Epidermal melanocyte (primary cell): ENCODE results near the gene CISD3.

Experiments
- DNase-seq: peaks from one replicate; pipeline ENCODE4 v3.0.0; 2011; ENCODE audit warnings: low spot score; ENCODE audit not compliant: insufficient read length

The CISD3 gene

DNA sequence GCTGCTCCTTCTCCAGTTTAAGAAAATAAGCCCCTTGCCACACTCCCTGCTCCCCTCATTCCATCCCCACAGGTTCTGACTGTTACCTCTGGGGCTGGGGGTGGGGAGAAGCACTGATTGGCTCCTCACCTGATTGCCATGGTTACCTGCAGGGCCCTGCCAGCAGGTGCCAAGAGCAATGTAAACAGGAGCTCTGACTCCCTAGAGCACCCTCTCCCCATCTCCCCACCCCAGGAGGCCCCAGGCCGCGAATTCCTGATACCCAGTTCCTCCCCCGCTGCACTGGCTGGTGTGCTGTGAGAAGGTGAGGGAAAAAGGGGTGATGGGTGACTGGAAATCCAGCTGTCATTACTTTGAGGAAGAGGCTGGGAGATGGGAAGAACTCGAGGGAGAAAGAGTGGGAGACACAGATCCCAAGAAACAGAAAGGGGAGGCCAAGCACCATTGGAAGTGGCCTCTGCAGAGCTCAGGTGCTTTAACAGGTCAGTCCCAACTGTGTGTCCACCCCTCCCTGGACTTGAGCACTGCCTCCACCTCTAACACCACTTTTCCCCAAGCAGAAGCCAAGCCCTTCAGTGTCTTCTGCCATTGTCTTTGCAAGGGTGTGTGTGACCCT is 13.5 kb downstream of the CISD3 start:
- no peak for DNase-seq

DNA sequence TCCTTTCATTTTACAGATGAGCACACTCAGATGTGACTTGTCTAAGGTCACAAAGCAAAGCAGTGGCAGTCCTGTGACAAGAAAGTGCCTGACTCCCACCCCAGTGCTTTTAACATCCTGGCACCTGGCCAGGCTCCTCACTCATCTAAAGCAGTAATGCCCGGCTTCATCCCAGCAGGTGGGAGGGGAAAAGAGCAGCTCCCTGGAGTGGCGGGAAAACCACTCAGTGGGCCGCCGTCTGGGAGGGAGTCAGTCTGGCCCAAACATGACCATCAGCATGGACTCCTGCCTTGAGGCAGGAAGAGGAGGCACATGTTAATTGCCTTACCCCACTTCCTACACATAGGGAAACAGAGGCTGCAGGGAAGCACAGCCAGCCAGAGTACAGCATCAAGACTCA is 15.4 kb downstream of the CISD3 start:
- DNase-seq, result no peak

DNA sequence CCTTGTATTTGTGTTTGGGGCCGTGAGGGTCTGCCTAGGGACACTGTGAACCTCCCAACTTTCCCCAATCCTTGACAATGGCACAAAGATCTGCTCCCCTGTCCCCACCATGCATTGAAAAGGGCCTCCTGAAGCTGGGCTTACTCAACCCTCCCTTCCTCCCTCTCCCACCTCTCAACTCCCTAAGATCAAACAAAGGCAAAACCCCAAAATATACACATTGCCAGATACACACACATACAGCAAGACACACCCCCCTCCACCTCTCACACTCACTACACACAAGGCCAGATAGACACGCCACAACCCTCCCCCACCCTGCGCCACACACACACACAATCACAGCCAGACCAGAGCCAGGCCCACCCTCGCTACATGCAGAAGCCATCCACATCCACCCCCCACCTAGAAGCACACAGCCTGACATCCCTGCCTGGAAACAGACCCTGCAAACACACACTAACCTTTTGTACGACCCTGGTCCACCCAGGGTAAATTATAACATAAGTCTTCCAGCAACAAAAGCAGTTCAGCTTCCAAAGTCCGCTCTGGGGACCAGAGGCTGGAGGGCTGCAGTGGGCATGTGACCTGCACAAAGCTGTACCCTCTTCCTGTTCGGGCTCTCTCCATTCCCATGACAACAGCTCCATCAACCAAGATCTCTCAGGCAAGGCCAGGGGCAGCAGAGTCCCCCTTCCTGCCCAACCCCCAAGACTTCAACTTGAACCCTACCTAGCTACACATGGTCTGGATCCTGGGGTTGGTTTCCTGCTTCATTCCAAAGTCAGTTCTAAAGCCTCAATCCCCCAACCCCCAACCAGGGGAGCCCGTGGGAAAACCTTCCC is 16.1 kb downstream of the CISD3 start:
- no peak for DNase-seq

DNA sequence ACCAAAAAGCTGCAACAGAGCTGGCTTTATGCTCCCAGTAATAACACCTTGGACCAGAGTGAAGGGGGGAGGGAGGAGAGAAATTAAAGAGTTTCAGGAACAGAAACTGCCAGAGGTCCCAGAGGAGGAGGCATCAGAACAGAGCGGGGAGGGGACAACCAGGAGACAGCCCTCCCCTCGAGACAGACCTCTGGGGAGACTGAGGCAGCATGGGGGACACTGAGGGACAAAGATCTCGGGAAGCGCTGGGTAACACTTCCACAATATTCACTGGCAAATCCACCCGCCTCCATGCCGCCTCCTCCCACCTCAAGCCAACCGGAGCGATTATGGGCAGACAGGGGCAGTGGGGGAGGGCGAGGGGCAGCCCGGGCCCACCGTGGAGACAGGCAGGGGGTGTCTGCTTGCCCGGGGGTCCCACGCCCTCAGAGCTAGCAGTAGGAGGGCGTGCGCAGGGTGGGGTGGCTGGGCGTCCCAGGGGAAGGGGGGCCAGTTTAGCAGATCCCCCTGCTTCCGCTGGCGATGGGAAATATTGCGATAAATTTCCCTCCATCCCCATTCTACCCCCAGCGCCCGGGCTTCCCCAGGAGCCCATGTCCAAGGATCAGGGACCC is 16.8 kb downstream of the CISD3 start:
- DNase-seq, result no peak

DNA sequence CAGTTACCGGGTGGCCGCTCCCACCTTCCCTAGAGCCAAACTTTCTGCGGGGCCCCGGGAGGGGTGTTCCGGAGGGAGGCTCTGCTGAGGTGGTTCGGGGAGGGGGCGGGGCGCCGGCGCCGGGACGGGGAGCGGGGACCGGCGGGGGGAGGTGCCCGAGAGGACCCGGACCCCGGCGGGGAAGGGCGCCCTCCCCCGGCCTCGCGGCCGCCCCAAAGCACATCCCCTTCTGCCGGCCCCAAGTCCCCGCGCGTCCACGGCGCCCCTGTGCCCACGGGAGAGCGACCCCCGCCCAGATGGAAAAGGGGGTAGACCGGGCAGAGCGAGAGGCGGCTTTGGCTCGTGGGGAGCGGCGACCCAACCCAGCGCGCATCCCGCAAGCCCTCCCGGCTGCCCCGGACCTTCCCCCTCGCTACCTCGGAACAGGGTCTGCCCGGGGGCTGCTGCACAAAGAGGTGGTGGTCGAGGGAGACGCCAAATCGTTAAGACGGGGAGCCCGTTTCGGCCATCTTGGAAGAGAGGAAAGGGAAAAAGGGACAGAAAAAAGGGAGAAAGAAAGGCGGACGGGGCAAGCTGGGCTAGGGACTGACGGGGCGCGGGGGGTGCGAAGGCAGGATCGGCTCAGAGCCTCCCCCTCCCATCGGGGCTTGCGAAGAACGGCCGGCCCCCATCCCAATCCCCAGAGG is 17.5 kb downstream of the CISD3 start:
- no peak for DNase-seq

DNA sequence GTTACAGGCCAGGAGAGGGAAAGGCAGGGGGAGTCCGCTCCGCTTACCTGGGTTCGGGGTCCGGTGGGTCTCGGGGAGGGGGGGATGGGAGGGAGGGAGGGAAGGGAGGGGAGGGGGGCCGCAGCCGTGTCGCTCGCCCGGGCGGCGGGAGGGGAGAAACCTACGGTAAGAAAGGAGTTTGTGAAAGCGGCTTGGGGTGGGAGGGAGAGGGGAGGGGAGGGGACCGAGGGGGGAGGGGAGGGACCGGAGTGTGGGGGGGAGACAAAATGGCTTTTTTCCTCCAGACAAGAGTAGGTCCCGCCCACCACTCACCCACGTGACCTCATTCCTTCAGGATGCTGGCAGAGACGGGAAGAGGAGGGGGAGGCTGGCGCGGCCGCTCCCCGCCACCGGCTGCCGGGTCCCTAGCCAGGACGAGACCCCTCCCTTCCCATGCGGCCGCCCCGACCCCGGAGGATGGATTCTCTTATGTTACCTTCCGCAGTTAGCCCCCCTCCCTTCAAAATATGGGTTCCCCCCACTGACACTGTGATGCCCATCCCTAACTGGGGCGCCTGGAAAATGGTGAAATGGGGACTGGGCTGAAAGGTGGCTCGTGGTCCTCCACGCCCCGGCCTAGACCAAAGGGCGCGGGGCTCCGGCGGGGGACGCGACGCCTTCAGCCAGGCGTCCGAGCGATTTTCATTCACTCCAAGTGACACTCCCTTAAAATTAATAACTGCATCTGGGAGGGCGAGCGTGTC is 18.2 kb downstream of the CISD3 start, which contains the start of gene PCGF2:
Gene PCGF2, minus strand, starts transcription at position 188 of the 743 bp plus-strand sequence. CDS start 7,934 bp downstream, outside the sequence.
- peak; percentile 78 for DNase-seq

DNA sequence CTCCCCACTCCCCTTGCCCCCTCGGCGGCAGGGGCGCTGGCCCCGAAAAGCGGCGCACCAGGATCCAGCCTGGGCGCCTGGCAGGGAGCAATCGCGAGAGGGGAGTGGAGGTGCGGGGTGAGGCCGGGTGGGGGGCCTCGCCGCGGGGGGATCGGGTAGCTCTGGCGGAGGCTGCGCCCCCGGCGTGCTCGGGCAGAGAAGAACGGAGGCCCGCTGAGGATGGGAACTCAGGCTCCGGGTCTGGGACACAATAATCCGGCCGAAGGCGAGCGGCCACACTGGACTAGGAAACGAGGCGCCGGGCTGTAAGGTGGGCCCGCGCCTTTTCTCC is 18.7 kb downstream of the CISD3 start:
- no peak for DNase-seq

DNA sequence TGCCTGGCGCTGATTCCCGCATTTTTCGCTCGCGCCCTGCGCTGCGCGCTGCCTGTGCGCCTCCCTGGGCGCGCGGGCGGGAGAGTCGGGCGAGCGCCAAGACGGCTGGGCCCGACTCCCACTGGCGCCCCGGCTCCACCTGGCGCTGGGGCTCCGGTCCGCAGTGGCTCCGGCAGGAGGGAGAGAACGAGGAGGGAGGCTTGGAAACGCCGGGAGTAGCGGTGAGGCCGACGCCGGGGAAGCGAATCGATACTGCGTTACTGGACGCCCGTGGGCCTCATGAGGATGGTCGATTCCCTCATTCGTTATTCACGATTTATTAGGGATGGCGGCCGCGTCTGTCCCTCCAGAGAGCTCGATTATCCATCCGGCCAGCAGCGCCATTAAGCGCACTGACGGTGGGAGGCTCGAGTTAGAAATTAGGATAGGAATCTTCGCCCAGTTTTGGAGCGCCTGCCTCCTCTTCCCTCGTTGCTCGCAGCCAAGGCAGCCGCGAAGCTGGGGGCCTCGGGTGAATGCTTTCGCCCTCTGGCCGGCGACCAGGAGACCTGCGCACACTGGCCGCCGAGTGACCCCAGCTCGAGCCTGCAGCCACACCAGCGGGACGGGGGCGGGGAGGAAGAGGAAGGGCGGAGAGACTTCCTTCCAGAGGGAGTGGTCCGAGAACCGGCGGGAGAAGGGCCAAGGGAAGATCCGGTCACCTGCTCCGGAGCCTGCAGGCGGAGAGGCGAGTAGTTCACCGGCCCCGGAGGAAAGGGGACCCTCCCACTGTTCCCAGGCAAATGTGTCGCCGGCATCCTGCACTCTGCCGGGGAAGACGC is 19.3 kb downstream of the CISD3 start:
- DNase-seq, result no peak

DNA sequence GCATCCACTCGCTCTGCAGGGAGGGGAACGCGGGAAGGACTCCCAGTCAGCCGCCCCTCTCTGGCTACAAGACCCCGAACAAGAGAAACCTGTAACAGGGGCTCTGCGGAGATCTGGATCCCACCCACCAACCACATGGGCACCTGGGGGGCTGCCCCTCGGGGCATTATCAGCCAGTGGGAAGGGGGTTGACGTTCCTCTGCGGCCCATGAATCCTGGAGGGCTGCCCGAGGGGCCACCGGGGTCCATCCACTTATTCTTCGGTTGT is 19.8 kb downstream of the CISD3 start:
- no peak for DNase-seq

DNA sequence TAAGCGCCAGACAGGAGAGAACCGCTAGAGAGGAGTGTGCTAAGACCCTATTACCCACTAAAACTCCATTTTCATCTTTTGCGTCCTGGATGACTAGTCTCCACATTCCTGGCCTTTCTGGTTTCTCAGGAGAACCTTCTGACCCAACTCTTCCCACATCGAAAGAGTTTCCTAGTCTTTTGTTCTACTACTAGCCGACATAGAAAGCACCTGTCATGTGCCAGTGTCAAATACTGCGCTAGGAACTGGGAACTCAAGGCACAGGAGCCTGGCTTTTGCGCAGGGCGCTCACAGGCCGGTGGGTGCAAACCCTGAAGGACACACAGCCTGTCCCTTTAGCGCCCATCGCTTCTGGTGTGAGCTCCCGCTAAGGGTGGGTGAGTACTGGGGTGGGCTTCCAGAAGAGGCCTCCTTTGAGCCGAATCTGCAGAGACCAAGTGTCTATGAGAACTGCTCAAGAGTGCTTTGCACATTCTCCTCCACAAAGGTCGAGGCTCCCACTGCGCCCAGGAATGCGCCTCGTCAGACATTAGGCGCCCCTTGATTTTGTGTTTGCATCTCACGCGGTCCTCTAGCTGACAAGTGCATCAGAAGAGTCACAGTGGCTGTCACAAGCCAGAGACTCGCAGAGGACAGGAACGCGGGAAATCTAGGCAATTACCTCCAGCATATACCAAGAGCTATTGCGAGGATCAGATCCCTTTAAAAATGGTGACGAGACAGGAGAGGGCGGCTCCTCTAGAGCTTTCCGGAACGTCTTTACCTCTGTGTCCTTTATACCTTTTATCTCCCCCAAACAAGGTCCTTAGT is 20.4 kb downstream of the CISD3 start:
- no peak for DNase-seq

DNA sequence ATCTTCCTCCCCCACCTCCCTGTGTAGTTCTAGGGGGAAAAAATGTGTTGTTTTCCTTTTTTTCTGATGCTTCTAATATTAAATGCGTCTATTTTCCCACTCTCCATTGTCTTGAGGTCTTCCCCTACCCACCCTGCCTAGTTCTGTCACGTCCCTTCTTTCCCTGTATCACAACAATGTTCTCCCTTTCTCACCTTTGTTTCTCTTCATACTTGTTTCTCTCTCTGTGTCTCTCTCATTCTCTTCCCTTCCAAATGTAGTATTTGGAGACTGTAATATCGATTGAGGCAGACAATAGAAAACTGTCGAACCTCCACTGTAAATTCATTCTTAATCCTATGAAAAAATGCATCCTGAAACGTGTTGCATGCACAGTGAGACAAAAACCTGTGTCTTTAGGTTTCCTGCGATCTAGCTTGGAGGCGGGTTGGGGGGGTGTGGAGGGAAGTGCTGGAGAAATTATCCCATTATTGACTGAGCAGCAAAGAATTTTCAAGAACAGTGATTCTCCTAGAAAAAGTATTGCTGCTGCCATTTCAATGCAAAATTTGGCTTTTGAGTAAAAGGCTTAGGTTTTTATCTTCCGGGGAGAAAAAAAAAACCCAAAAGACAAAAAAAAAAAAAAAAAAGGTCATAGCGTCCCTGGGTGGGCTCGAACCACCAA is 21.1 kb downstream of the CISD3 start:
- no peak for DNase-seq

DNA sequence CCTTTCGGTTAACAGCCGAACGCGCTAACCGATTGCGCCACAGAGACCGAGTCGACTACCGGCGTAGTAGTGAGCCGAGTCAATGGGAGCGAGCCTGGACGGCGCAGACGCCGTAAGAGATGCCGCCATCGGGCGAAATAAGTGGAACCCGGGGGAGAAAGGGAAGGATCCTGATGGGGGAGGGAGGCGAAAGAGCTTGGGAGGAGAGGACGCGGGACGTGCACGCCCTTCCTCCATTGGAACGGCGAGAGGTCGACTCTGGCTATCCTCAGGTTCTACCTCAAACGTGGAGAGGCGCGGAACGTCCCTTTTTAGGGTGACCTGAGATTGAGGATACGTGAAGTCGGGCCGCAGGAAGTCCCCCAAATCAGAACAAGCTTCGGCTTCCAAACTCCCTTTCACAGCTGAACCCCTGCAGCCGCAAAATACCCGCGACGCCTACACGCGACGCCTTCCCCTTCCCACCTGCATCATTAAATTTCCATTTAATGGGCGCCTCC is 21.7 kb downstream of the CISD3 start:
- peak; percentile 59 for DNase-seq

DNA sequence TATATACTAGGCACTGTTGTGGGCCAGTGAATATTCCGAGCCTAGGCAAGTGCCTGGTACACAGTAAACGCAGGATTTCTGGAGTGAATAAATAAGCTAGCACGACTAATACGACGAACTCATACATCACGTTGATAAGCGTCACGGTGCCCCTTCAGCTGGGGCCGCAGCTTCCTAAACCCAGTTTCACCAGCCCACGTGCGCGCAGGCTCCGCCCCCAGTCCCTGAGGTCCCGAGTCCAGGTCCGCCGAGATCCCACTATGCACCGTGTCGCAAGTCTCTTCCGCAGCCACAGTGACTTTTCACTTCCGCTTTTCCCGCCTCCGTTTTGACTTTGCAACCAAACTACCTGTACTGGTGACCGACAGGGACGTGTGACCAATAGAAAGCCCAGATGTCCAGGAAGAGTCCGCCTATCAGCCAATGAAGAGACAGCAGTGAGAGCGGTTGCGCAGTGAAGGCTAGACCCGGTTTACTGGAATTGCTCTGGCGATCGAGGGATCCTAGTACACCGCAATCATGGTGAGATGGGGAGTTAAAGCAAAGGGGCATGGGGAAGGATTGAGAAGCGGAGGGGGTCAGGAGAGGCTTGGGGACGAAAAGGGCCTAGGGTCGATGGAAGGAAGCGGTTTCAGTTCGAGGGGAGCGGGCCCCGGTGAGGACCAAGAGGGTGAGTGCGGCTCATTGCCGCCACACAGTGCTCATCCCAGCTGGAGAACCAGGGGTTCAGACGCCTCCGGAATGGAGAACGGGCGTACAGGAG is 22.3 kb downstream of the CISD3 start, which contains the start of gene PSMB3:
Gene PSMB3, plus strand, starts transcription at position 434 of the 763 bp plus-strand sequence. Its CDS starts 86 bp downstream, at position 520.
- peak; percentile 98 for DNase-seq

DNA sequence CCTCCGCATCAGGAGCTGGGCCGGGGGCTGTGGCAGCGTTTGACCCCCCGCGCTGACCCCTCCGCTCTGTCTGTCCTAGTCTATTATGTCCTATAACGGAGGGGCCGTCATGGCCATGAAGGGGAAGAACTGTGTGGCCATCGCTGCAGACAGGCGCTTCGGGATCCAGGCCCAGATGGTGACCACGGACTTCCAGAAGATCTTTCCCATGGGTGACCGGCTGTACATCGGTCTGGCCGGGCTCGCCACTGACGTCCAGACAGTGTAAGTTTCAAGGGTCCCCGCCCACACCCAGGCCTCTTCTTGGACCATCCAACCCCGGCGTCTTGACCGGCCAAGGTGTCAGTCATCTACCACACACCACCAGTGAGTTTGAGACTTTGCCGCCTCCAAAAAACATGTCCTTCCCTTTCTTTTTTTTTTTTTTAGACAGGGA is 22.9 kb downstream of the CISD3 start:
- no peak for DNase-seq

DNA sequence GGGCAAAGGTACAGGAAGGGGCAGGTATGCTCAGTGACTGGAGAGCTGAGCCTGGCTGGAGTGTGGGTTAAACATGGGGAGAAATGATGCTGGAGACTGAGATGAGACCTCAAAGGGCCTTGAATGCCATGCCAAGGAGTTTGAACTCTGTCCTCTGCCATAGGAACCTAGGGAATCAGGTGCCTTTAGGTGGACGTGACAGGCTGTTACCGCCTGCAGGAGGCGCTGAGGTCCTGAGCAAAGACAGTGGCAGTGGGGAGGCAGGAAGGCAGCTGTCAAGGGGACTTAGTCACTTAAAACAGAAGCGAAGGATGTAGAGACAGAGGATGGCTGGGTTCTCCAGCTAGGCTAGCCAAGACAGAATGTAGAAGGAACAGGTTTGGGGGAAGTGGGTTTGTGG is 31.5 kb downstream of the CISD3 start:
- DNase-seq, result no peak

DNA sequence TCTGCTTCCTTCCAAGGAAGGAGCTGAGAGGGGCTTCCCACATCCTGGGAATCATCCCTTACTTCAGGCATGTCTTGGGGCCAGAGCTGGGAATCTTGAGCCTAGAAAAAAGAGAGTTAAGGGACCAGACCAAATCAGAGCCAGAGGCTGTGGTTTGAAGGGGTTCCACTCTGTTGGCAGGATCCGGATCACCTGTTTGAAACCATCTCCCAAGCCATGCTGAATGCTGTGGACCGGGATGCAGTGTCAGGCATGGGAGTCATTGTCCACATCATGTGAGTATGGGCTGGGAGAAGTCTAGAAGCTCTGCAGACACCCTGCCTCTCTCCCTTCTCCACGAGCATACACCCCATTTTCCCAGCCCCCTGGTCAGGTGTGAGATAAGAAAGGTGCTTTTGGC is 32.1 kb downstream of the CISD3 start:
- DNase-seq, result no peak

DNA sequence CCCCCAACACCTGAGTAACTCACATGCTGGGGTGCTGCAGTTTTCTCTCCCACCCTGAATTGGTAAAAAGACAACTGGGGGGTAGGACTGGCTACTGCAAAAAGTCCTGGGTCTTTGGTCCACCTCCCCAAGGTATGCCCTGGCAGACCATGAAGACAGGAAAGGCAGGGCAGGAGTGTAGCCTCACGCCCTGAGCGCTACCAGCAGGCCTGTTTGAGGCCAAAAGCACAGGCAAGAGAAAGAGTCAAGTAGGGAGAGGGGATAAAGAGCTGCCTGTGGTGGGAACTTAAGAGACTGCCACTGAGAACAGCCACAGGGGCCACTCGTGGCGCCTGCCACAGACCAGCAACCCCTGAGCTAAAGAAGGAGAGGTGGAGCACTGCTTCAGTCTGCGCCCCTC is 36.2 kb downstream of the CISD3 start:
- DNase-seq, result no peak

DNA sequence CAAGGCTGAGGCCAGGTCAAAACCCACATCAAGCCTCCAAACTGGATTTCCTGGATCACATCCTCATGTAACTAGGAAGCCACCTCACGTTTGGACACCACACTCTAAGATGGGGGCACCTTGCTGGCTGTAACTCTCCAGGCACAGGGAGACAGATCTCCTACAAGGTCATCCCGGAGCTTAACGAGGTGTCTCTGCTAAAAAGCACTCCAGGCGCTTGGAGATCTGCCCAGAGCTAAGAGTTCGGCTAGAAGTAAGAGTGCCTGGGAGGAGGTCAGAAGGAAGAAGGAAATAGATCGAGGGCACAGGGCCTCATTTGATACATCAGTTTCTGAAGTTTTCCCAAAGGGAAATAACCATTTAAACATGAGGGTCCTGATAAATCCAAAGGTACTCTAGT is 38.3 kb downstream of the CISD3 start:
- DNase-seq, result no peak
